H9 (cell line): ENCODE data around the gene MPZL1. TPM values are rescaled to one million over a fixed set of nuclear protein-coding genes. Genes with fewer than 3 reads are reported as not detected.

Source experiments
- DNase-seq: peaks from one replicate; pipeline ENCODE4 v3.0.0-alpha.2; 2017
- H2AFZ ChIP-seq: one replicate; pipeline ENCODE4 v1.6.1; 2013; ENCODE audit warnings: mild to moderate bottlenecking, low read length, control low read depth, moderate library complexity
- H2AK5ac ChIP-seq: 2 replicates; pipeline ENCODE4 v1.6.1; 2013; ENCODE audit warnings: low read length, control low read depth, mixed read lengths; ENCODE audit not compliant: insufficient read length
- H2BK120ac ChIP-seq: one replicate; pipeline ENCODE4 v1.6.1; 2013; ENCODE audit warnings: low read depth, mild to moderate bottlenecking, low read length, control low read depth, inconsistent platforms; ENCODE audit not compliant: poor library complexity, severe bottlenecking
- H2BK12ac ChIP-seq: 2 replicates; pipeline ENCODE4 v1.6.1; 2013; ENCODE audit warnings: low read length, control low read depth, mixed read lengths, low read depth; ENCODE audit not compliant: insufficient read length
- H2BK15ac ChIP-seq: 2 replicates; pipeline ENCODE4 v1.6.1; 2013; ENCODE audit warnings: low read depth, low read length, control low read depth
- H2BK20ac ChIP-seq: one replicate; pipeline ENCODE4 v1.6.1; 2013; ENCODE audit warnings: low read depth, mild to moderate bottlenecking, low read length, control low read depth, inconsistent platforms; ENCODE audit not compliant: poor library complexity, severe bottlenecking
- H2BK5ac ChIP-seq: 2 replicates; pipeline ENCODE4 v1.6.1; 2013; ENCODE audit warnings: low read length, control low read depth, mixed read lengths; ENCODE audit not compliant: insufficient read length
- H3K14ac ChIP-seq: 2 replicates; pipeline ENCODE4 v1.6.1; 2013; ENCODE audit warnings: low read length, control low read depth; ENCODE audit not compliant: insufficient read depth
- H3K18ac ChIP-seq: 2 replicates; pipeline ENCODE4 v1.6.1; 2013; ENCODE audit warnings: low read depth, mild to moderate bottlenecking, mixed read lengths, low read length, control low read depth; ENCODE audit not compliant: insufficient read length
- H3K23ac ChIP-seq: 2 replicates; pipeline ENCODE4 v1.6.1; 2013; ENCODE audit warnings: low read length, control low read depth, mixed read lengths, low read depth; ENCODE audit not compliant: insufficient read length
- H3K23me2 ChIP-seq: 2 replicates; pipeline ENCODE4 v1.6.1; 2013; ENCODE audit warnings: low read depth, mild to moderate bottlenecking, mixed read lengths, low read length, control low read depth; ENCODE audit not compliant: insufficient read length, poor library complexity, severe bottlenecking
- H3K27ac ChIP-seq: 2 replicates; pipeline ENCODE4 v1.5.1; 2013; ENCODE audit warnings: low read length, control low read depth, mixed read lengths, low read depth; ENCODE audit not compliant: insufficient read length
- H3K27me3 ChIP-seq: 2 replicates; pipeline ENCODE4 v1.6.1; 2013; ENCODE audit warnings: low read length, control low read depth, inconsistent platforms; ENCODE audit not compliant: insufficient read depth
- H3K4ac ChIP-seq: 2 replicates; pipeline ENCODE4 v1.6.1; 2013; ENCODE audit warnings: low read depth, mild to moderate bottlenecking, control low read depth, inconsistent platforms, low read length, moderate library complexity
- H3K4me1 ChIP-seq: 2 replicates; pipeline ENCODE4 v1.6.1; 2013; ENCODE audit warnings: low read length, control low read depth, inconsistent platforms; ENCODE audit not compliant: insufficient read depth
- H3K4me2 ChIP-seq: 2 replicates; pipeline ENCODE4 v1.6.1; 2013; ENCODE audit warnings: low read length, control low read depth, mixed read lengths; ENCODE audit not compliant: insufficient read length, insufficient read depth
- H3K56ac ChIP-seq: 2 replicates; pipeline ENCODE4 v1.6.1; 2013; ENCODE audit warnings: low read depth, mild to moderate bottlenecking, mixed read lengths, low read length, control low read depth; ENCODE audit not compliant: insufficient read length
- H3K79me1 ChIP-seq: 2 replicates; pipeline ENCODE4 v1.6.1; 2013; ENCODE audit warnings: low read depth, mild to moderate bottlenecking, moderate library complexity, low read length, control low read depth, inconsistent platforms; ENCODE audit not compliant: insufficient read depth, poor library complexity, severe bottlenecking
- H3K79me2 ChIP-seq: 2 replicates; pipeline ENCODE4 v1.6.1; 2013; ENCODE audit warnings: low read length, control low read depth, inconsistent platforms; ENCODE audit not compliant: insufficient read depth
- H3K9ac ChIP-seq: 2 replicates; pipeline ENCODE4 v1.6.1; 2013; ENCODE audit warnings: low read length, control low read depth, mixed read lengths; ENCODE audit not compliant: insufficient read length; ENCODE audit errors: extremely low read depth
- H3K9me3 ChIP-seq: one replicate; pipeline ENCODE4 v1.6.1; 2013; ENCODE audit warnings: low read depth, low read length, inconsistent platforms; ENCODE audit not compliant: control insufficient read depth
- H3T11ph ChIP-seq: one replicate; pipeline ENCODE4 v1.6.1; 2013; ENCODE audit warnings: mild to moderate bottlenecking, low read length, control low read depth, inconsistent platforms
- H4K20me1 ChIP-seq: one replicate; pipeline ENCODE4 v1.6.1; 2013; ENCODE audit not compliant: control insufficient read depth, insufficient read length, insufficient read depth
- H4K5ac ChIP-seq: 2 replicates; pipeline ENCODE4 v1.6.1; 2013; ENCODE audit warnings: low read depth, mild to moderate bottlenecking, mixed read lengths, low read length, control low read depth; ENCODE audit not compliant: insufficient read length
- H4K8ac ChIP-seq: replicated peaks from 2 replicates; pipeline ENCODE4 v1.6.1; 2013; ENCODE audit warnings: low read length, control low read depth, mixed read lengths, low read depth; ENCODE audit not compliant: insufficient read length
- H4K91ac ChIP-seq: 2 replicates; pipeline ENCODE4 v1.6.1; 2013; ENCODE audit warnings: low read depth, mild to moderate bottlenecking, moderate library complexity, mixed read lengths, low read length, control low read depth; ENCODE audit not compliant: insufficient read length
- H3K27ac Mint-ChIP-seq, 3 experiments: 2 replicates in 2 of 3; 3 replicates in 1 of 3; pipeline ENCODE4 v1.8.0; 2020 to 2021; ENCODE audit warnings: mixed read lengths in 3 of 3, mild to moderate bottlenecking in 1 of 3, moderate library complexity in 1 of 3
- H3K27me3 Mint-ChIP-seq: 2 replicates; pipeline ENCODE4 v1.8.0; 2021; ENCODE audit warnings: low read depth, mild to moderate bottlenecking, moderate library complexity, mixed read lengths
- H3K36me3 Mint-ChIP-seq, 3 experiments: 2 replicates in 2 of 3; 3 replicates in 1 of 3; pipeline ENCODE4 v1.8.0; 2020 to 2021; ENCODE audit warnings: low read depth in 3 of 3, mixed read lengths in 3 of 3; ENCODE audit not compliant: insufficient read depth in 1 of 3
- H3K4me1 Mint-ChIP-seq, 2 experiments: 2 replicates each; pipeline ENCODE4 v1.8.0; 2020; ENCODE audit warnings: mixed read lengths in 2 of 2
- H3K4me3 Mint-ChIP-seq, 2 experiments: 2 replicates in 1 of 2; 3 replicates in 1 of 2; pipeline ENCODE4 v1.8.0; 2020 to 2021; ENCODE audit warnings: mild to moderate bottlenecking in 2 of 2, mixed read lengths in 2 of 2, moderate library complexity in 1 of 2
- H3K9me3 Mint-ChIP-seq, 2 experiments: 2 replicates in 1 of 2; 3 replicates in 1 of 2; pipeline ENCODE4 v1.8.0; 2020; ENCODE audit warnings: mild to moderate bottlenecking in 2 of 2, mixed read lengths in 2 of 2, moderate library complexity in 1 of 2
- CTCF ChIP-seq: fragments of 200-600 bp; sonication (generic); conservative IDR thresholded peaks from 3 replicates; pipeline ENCODE4 v1.8.0; 2021; ENCODE audit warnings: antibody characterized with exemption, mild to moderate bottlenecking
- WGBS: extraction: QIAGEN DNeasy Blood & Tissue Kit; methylation state at CpG from one replicate; pipeline ENCODE4 v1.1.7; 2013; ENCODE audit warnings: missing lambda C conversion rate, low lambda C conversion rate, mixed read lengths; ENCODE audit not compliant: insufficient read length; ENCODE audit errors: extremely low coverage; 5-methylcytosine and 5-hydroxymethylcytosine counted together
- total RNA-seq: library from RNA; stranded (reverse); gene quantifications from 2 replicates; pipeline ENCODE4 v1.2.1, GENCODE V29; 2021

MPZL1 gene
- total RNA-seq, 1 experiment from 2014 or later, result 60.7 TPM

- Histone ChIP-seq H3K23me2 (no peaks in the 10 kb centered on the region), H3K14ac (0 out of 2 replicates have a peak overlapping the region, but pooled peaks have one; percentile 12), H4K5ac (no peak overlapping the region), H4K8ac (no peak overlapping the region), H3K9me3 (no peaks in the 10 kb centered on the region), H2BK5ac (no peak overlapping the region), H2BK20ac (no peak overlapping the region), H3K27ac (no peak overlapping the region), H3K79me1 (no peaks in the 10 kb centered on the region), H2AFZ (no peak overlapping the region), H2BK120ac (no peak overlapping the region), H3K9ac (no peak overlapping the region), H3K79me2 (no peaks in the 10 kb centered on the region), H2AK5ac (no peak overlapping the region), H4K20me1 (no peaks in the 10 kb centered on the region), H3K4me2 (no peak overlapping the region), H3T11ph (no peak overlapping the region), H3K27me3 (no peaks in the 10 kb centered on the region), H3K4me1 (no peaks in the 10 kb centered on the region), H2BK12ac (no peak overlapping the region), H3K4ac (no peak overlapping the region), H3K56ac (no peak overlapping the region), H3K18ac (no peak overlapping the region), H2BK15ac (no peak overlapping the region), H3K23ac (no peak overlapping the region), H4K91ac (no peak overlapping the region)
- no peak for DNase-seq
- TF ChIP-seq CTCF, result no peak
- peaks cover 15 to 16% of the 10 kb centered on the region in 2 experiments for H3K4me1 Mint-ChIP-seq
- no peaks in the 10 kb centered on the region for H3K36me3 Mint-ChIP-seq
- peak overlapping the region in 1 of 3 experiments; percentile 17; a peak in 1 of 7 replicates for H3K27ac Mint-ChIP-seq
- H3K9me3 Mint-ChIP-seq, result no peaks in the 10 kb centered on the region
- WGBS, result no CpG with 5 or more reads among the region's 14 CpGs
- no peak overlapping the region for H3K4me3 Mint-ChIP-seq
- peaks cover 5% of the 10 kb centered on the region; the same call in 1 of the 2 replicates for H3K27me3 Mint-ChIP-seq
These were observed 24.1 kb upstream of the MPZL1 start for GRCh38 chr1:167697667-167698141.
